ENCODE measurements around the gene SLC17A9. TPM values are rescaled to one million over a fixed set of nuclear protein-coding genes. Genes with fewer than 3 reads are reported as not detected.

The SLC17A9 gene
- total RNA-seq, 2 experiments from 2014 or later, result 11.6 to 12.6 TPM

DNA sequence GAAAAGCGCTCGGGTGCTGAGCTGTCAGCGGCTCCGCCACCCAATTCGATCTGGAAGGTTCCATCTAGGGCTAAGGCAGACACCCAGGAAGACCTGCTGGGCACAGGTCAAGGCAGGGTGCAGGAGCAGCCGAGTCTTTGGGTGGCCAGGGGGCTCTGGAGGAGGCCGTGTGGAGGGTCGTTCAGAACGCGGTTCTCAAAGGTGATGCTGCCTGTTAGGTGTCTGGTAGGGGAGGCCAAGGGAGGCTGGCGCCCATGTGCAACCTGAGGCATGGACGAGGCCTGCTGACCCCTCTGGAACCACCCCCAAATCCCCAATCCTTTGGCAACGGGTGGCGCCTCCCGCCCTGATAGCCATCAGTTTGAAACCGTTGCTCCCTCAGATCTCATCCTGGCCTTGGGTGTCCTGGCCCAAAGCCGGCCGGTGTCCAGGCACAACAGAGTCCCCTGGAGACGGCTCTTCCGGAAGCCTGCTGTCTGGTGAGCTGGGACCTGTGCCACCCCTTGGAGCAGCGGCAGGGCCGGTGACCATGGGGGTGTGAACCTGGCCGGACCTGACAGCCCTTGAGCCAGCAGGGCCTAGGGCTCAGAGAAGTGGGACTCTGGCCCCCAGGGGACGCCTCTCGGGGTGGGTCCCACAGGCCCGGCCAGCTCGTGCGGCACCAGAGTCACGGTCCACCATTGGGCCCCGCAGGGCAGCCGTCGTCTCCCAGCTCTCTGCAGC lies 10.5 kb downstream of the SLC17A9 start:
- Mint-ChIP-seq H3K36me3 (ENCODE audit: low read depth) (no peaks in the 10 kb centered on the region), H3K9me3 (no peaks in the 10 kb centered on the region), H3K27ac (no peak overlapping the region), H3K27me3 (no peaks in the 10 kb centered on the region), H3K4me1 (peaks cover 6% of the 10 kb centered on the region), H3K4me3 (no peak overlapping the region)
- ChIA-PET POLR2A (no interaction called here), CTCF (interaction anchor here (1.2 to 1.9 kb wide), 2 partner anchors 10 to 15 kb away, joined by 4 to 7 read pairs; no protein-coding TSS in a partner anchor)
- no peak for DNase-seq

DNA sequence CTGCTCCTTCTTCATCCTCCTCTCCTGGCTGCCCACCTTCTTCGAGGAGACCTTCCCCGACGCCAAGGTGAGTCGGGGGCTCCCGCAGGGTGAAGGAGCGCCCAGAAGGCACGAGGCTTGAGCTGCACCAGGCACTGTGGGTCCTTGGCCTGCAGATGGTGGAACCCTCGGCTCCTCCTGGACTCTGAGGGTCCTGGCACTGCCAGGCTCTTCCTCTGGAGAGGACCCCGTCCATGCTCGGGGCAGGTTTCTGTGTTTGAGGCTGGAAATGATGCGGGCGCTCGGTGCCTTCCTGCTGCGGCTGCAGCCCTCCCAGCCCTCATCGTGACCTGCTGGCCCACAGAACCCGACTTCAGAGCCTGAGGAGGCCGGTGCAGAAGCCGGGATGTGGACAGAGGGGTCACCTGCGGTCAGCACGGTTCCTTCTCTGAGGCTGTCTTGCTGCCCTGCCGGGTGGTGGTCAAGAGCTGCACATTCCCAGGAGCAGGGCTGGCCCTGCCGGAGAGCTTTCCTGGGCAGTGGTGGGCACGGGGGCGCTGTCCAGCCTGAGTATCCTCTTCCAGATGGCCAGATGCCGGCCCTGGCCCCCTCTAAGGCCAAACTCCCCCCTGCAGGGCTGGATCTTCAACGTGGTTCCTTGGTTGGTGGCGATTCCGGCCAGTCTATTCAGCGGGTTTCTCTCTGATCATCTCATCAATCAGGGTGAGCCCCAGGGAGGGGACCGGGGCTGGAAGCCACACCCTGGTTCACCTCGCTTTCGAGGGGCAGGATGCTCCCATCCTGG lies 11.3 kb downstream of the SLC17A9 start:
- peaks cover 6% of the 10 kb centered on the region for H3K4me1 Mint-ChIP-seq
- DNase-seq, result no peak
- H3K36me3 Mint-ChIP-seq (ENCODE audit: low read depth), result no peaks in the 10 kb centered on the region
- H3K27ac Mint-ChIP-seq, result no peak overlapping the region
- no peaks in the 10 kb centered on the region for H3K9me3 Mint-ChIP-seq
- POLR2A ChIA-PET, result no interaction called here
- H3K27me3 Mint-ChIP-seq, result no peaks in the 10 kb centered on the region
- CTCF ChIA-PET, result interaction anchor here (1.2 to 1.9 kb wide), 2 partner anchors 9 to 14 kb away, joined by 4 to 7 read pairs; no protein-coding TSS in a partner anchor
- H3K4me3 Mint-ChIP-seq, result no peak overlapping the region

DNA sequence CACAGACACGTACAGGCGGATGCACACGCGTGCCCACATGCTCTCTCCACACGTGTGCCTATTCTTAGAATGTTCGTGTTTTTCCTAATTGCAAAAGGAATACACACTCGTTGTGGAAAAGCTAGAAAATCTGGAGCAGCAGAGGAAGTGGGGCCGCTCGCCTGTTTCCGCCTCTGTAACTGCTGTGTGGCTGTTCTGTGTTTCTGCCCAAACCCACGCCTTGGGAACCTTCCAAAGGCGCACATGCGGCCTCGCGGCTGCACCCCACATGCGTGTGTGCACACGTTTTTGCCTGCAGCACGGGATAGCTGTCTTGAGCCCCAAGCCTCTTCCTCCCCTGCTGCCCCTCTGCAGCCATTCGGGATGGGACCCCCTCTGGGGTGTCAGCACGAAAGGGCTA lies 12.2 kb downstream of the SLC17A9 start:
- Mint-ChIP-seq H3K4me1 (peaks cover under 1% of the 10 kb centered on the region), H3K9me3 (no peaks in the 10 kb centered on the region), H3K27me3 (no peaks in the 10 kb centered on the region), H3K36me3 (ENCODE audit: low read depth) (no peaks in the 10 kb centered on the region), H3K27ac (no peak overlapping the region), H3K4me3 (no peak overlapping the region)
- POLR2A ChIA-PET, result no interaction called here
- CTCF ChIA-PET, result interaction anchor here (1.9 kb wide), 1 partner anchor 8 kb away, joined by 7 read pairs; no protein-coding TSS in a partner anchor
- no peak for DNase-seq

DNA sequence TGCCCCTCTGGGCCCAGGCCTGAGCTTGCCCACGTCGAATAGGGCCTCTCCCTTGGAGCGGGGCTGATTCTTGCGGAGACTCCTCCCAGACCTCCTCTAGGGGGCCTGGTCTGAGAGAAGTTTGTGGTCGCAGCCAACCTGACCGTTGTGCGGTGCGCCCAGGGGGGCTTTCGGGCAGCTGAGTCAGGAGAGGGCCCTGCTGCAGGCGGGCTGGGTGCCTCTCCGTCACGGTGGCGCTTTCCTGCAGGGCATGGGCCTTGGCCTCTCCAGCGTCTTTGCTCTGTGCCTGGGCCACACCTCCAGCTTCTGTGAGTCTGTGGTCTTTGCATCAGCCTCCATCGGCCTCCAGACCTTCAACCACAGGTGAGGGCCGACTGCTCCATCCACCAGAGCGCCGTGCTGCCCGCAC lies 12.9 kb downstream of the SLC17A9 start:
- ChIA-PET CTCF (no interaction called here), POLR2A (no interaction called here)
- Mint-ChIP-seq H3K36me3 (ENCODE audit: low read depth) (no peaks in the 10 kb centered on the region), H3K27ac (no peak overlapping the region), H3K9me3 (no peaks in the 10 kb centered on the region), H3K27me3 (no peaks in the 10 kb centered on the region), H3K4me1 (no peaks in the 10 kb centered on the region), H3K4me3 (no peak overlapping the region)
- DNase-seq, result no peak

DNA sequence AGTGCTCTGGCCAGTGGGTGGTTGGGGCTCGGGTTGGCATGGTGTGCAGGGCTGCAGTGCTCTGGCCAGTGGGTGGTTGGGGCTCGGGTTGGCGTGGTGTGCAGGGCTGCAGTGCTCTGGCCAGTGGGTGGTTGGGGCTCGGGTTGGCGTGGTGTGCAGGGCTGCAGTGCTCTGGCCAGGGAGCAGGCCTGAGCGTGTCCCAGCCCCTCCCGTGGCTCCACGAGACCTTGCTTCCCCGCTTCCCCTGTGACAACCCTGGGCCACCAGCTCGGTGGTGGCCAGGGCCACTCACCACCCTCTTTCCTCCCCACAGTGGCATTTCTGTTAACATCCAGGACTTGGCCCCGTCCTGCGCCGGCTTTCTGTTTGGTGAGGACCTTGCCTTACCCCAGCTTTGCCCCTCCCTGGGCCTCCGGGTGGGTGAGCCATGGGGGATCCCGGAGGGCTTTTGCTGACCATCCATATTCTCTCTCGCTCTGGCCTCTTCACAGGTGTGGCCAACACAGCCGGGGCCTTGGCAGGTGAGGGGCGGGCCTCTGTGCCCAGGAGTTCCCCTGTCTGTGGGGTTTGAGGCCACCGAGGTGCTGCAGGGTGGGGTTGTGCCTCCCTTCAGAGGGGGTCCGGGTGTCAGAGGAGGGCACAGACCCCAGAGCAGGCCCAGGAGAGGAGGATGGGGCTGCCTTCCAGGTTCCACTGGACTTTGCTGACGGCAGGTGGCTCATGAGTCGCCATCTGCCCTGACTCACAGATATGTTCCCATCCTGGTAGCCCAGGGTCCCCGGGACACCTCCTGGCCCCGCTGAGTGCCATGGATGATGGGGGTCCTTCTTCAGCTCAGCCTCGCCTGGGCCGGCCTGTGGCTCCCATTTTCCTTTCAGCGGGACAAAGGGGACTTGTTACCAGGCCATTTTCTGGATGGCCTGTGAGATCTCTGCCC lies 14.0 kb downstream of the SLC17A9 start:
- Mint-ChIP-seq H3K27me3 (peaks cover 3% of the 10 kb centered on the region), H3K4me1 (peaks cover 2% of the 10 kb centered on the region), H3K27ac (no peak overlapping the region), H3K4me3 (no peak overlapping the region), H3K36me3 (ENCODE audit: low read depth) (no peaks in the 10 kb centered on the region), H3K9me3 (no peaks in the 10 kb centered on the region)
- no peak for DNase-seq
- CTCF ChIA-PET, result interaction anchor here (0.5 to 1.3 kb wide), 4 partner anchors 12 to 92 kb away, joined by 3 to 5 read pairs (median 3); no protein-coding TSS in a partner anchor
- POLR2A ChIA-PET, result no interaction called here

DNA sequence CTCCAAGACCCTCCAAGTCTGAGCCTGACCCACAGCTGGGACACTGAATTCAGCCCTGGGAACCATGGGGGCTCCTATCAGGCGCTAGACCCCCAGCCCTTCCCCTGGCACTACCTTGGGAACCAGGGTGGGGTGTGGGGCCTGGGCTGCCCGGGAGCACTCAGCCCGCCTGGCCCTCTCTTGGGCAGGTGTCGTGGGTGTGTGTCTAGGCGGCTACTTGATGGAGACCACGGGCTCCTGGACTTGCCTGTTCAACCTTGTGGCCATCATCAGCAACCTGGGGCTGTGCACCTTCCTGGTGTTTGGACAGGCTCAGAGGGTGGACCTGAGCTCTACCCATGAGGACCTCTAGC lies 14.6 kb downstream of the SLC17A9 start:
- ChIA-PET CTCF (interaction anchor here (0.6 to 1.6 kb wide), 4 partner anchors 10 to 42 kb away, joined by 3 to 5 read pairs (median 3); no protein-coding TSS in a partner anchor), POLR2A (no interaction called here)
- Mint-ChIP-seq H3K4me3 (no peak overlapping the region), H3K27ac (no peak overlapping the region), H3K27me3 (peaks cover 9% of the 10 kb centered on the region), H3K4me1 (peaks cover 9% of the 10 kb centered on the region), H3K36me3 (ENCODE audit: low read depth) (no peaks in the 10 kb centered on the region), H3K9me3 (no peaks in the 10 kb centered on the region)
- DNase-seq, result no peak

DNA sequence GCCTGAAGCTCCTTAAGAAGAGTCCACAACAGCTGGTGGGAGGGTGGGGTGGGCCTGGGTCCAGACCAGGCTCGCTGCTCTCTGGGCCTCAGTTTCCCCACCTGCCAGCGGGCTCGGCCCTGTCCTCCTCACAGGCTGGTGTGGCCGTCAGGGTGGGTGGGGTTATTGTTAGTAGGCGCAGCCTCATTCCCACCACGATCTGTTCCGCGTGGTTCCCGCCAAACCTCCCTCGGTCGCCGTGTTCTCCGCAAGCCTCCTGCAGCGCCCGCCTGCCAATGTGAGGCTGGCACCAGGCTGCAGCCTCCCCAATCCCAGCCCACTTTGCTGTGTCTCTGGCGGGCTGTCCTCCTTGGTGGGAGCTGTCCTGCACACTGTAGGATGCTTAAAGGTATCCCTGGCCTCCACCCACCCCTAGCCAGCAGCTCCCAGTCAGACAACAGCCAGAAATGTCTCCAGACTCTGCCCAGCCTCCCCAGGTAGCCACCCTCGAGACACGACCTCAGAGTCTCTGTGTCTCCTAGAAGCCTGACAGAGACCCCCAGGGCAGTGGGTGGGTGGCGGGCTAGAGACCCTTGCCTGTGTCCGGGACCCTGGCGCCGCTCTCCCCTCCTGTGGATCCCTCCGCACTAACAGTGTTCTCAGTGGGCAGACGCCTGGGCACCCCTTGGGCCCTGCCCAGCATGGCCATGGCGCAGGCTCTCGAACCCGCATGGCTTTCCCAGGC lies 15.3 kb downstream of the SLC17A9 start:
- Mint-ChIP-seq H3K36me3 (ENCODE audit: low read depth) (no peaks in the 10 kb centered on the region), H3K4me3 (no peak overlapping the region), H3K4me1 (peaks cover 13% of the 10 kb centered on the region), H3K27me3 (peaks cover 13% of the 10 kb centered on the region), H3K27ac (no peak overlapping the region), H3K9me3 (no peaks in the 10 kb centered on the region)
- CTCF ChIA-PET, result interaction anchor here (1.3 to 1.6 kb wide), 2 partner anchors 10 to 13 kb away, joined by 3 to 5 read pairs; no protein-coding TSS in a partner anchor
- POLR2A ChIA-PET, result no interaction called here
- no peak for DNase-seq

DNA sequence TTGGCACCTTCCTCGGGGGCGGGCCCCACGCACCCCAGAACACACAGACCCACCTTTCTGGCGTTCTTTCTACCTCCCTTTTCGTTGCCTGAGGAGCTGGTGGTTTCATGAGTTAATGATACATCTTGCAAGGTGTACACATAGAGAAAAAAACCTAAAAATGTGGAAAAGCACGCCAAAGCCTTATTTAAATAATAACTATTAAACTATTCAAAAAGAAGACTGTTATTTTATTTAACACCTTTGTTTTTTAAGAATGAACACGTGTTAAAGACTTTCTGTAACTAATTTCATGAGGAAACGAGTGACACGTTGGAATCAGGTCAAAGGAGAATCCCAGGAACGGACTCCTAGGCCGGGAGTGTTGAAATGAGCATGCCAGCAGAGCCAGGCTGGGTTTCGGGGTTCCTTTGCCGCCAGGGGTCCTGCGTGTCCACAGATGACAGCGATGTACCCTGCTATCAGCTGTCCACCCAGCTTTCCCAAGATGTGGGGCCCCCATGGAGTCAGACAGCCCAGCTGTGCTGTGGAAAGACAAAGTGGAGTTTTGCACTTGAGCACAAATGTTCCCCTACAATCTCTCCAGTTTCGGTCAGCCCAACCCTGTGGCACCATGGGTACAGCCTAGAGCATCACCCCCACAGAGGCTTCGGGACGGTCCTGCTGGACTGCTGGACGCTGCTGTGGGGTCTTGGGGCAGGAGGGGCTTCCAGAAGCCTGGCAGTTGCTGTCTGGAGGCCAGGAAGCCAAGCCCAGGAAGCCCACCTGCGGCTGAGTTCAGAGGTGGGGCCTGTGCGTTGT lies 16.1 kb downstream of the SLC17A9 start:
- ChIA-PET CTCF (interaction anchor here (1.6 kb wide), 1 partner anchor 9 kb away, joined by 3 read pairs; no protein-coding TSS in a partner anchor), POLR2A (no interaction called here)
- no peaks in the 10 kb centered on the region for H3K9me3 Mint-ChIP-seq
- H3K27ac Mint-ChIP-seq, result no peak overlapping the region
- H3K4me3 Mint-ChIP-seq, result no peak overlapping the region
- DNase-seq, result no peak
- H3K36me3 Mint-ChIP-seq (ENCODE audit: low read depth), result no peaks in the 10 kb centered on the region
- peaks cover 19% of the 10 kb centered on the region for H3K27me3 Mint-ChIP-seq
- peaks cover 13% of the 10 kb centered on the region for H3K4me1 Mint-ChIP-seq

DNA sequence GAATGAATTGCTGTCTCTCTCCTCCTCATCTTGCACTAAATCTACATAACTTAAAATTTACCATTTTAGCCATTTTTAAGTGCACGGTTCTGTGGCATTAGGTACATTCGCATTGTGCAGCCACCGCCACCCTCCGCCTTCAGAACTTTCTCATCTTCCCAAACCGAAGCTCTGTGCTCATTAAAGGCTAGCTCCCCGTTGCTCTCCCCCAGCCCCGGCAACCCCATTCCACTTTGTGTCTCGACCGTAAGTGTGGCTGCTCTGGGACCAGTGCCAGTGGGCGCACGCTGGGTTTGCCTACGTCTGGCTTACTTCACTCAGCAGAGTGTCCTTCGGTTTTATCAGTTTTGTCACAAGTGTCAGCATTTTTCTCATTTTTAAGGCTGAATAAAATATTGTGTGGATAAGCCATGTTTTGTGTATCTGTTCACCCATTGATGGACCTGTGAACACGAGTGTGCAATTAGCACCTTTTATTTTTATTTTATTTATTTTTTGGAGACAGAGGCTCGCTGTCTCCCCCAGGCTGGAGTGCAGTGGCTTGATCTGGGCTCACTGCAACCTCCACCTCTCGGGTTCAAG lies 16.8 kb downstream of the SLC17A9 start:
- no peak for DNase-seq
- POLR2A ChIA-PET, result no interaction called here
- CTCF ChIA-PET, result interaction anchor here (1.6 kb wide), 1 partner anchor 12 kb away, joined by 6 read pairs; no protein-coding TSS in a partner anchor
- Mint-ChIP-seq H3K9me3 (no peaks in the 10 kb centered on the region), H3K27ac (no peak overlapping the region), H3K4me3 (no peak overlapping the region), H3K27me3 (peaks cover 26% of the 10 kb centered on the region), H3K4me1 (peaks cover 13% of the 10 kb centered on the region), H3K36me3 (ENCODE audit: low read depth) (no peaks in the 10 kb centered on the region)

DNA sequence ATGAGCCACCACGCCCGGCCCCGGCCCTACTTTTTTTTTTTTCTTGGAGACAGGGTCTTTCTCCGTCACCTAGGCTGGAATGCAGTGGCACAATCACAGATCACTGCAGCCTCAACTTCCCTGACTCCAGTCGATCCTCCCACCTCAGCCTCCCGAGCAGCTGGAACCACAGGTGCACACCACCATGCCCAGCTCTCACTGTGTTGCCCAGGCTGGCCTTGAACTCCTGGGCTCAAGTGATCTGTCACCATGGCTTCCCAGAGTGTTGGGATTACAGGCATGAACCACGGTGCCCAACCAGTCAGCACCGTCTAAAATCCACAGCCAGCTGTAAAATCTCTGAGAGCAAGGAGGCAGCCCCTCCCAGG lies 17.4 kb downstream of the SLC17A9 start:
- no peak for DNase-seq
- H3K27ac Mint-ChIP-seq, result no peak overlapping the region
- no peaks in the 10 kb centered on the region for H3K36me3 Mint-ChIP-seq (ENCODE audit: low read depth)
- ChIA-PET POLR2A (no interaction called here), CTCF (interaction anchor here (1.2 to 1.6 kb wide), 2 partner anchors 13 to 39 kb away, joined by 6 read pairs; no protein-coding TSS in a partner anchor)
- H3K4me1 Mint-ChIP-seq, result peaks cover 13% of the 10 kb centered on the region
- no peak overlapping the region for H3K4me3 Mint-ChIP-seq
- H3K9me3 Mint-ChIP-seq, result no peaks in the 10 kb centered on the region
- peaks cover 32% of the 10 kb centered on the region for H3K27me3 Mint-ChIP-seq

Data from activated CD4-positive, alpha-beta T cell treated with anti-CD3 and anti-CD28 coated beads, Interleukin-2, amount 10 ng/mL, durations not matched to agents 7 days and 5 days (primary cell).